Karpas-422 (cell line): ENCODE data around the gene LRRC45. TPM values are rescaled to one million over a fixed set of nuclear protein-coding genes. Genes with fewer than 3 reads are reported as not detected.

ENCODE experiments used
- DNase-seq: peaks from one replicate; pipeline ENCODE4 v3.0.0-alpha.2; 2015
- H2AFZ ChIP-seq: fragments of 200-600 bp; sonication (generic); 2 replicates; pipeline ENCODE4 v1.6.1; 2014; ENCODE audit warnings: antibody characterized with exemption, low read length, mixed read lengths
- H3K27ac ChIP-seq: fragments of 200-600 bp; sonication (generic); 2 replicates; pipeline ENCODE4 v1.5.1; 2014; ENCODE audit warnings: mild to moderate bottlenecking, low read length, moderate library complexity
- H3K27me3 ChIP-seq: fragments of 200-600 bp; sonication (generic); 2 replicates; pipeline ENCODE4 v1.6.1; 2014; ENCODE audit warnings: low read length, mixed read lengths
- H3K36me3 ChIP-seq: fragments of 200-600 bp; sonication (generic); 2 replicates; pipeline ENCODE4 v1.6.1; 2014; ENCODE audit warnings: low read length, mixed read lengths; ENCODE audit not compliant: insufficient read depth
- H3K4me1 ChIP-seq: fragments of 200-600 bp; sonication (generic); 2 replicates; pipeline ENCODE4 v1.6.1; 2014; ENCODE audit warnings: mild to moderate bottlenecking, low read length, mixed read lengths
- H3K4me2 ChIP-seq: fragments of 200-600 bp; sonication (generic); 2 replicates; pipeline ENCODE4 v1.6.1; 2014; ENCODE audit warnings: low read length, low read depth, mild to moderate bottlenecking; ENCODE audit not compliant: poor library complexity, severe bottlenecking
- H3K4me3 ChIP-seq: fragments of 200-600 bp; sonication (generic); 2 replicates; pipeline ENCODE4 v1.5.1; 2014; ENCODE audit warnings: mild to moderate bottlenecking, antibody characterized with exemption, low read length, mixed read lengths
- H3K79me2 ChIP-seq: fragments of 200-600 bp; sonication (generic); 2 replicates; pipeline ENCODE4 v1.6.1; 2014; ENCODE audit warnings: mild to moderate bottlenecking, low read length, mixed read lengths
- H3K9ac ChIP-seq: fragments of 200-600 bp; sonication (generic); 2 replicates; pipeline ENCODE4 v1.6.0; 2014; ENCODE audit warnings: low read length
- H3K9me2 ChIP-seq: fragments of 200-600 bp; sonication (generic), shearing (Covaris generic); replicated peaks from 2 replicates; pipeline ENCODE4 v1.6.0; 2014; ENCODE audit warnings: mild to moderate bottlenecking, low read length, moderate library complexity; ENCODE audit not compliant: insufficient read depth
- H3K9me3 ChIP-seq: fragments of 300-700, 200-600 bp; sonication (generic); 2 replicates; pipeline ENCODE4 v1.6.1; 2014; ENCODE audit warnings: low read length, mixed read lengths
- H4K20me1 ChIP-seq: fragments of 200-600 bp; sonication (generic); 2 replicates; pipeline ENCODE4 v1.6.1; 2014; ENCODE audit warnings: mild to moderate bottlenecking, antibody characterized with exemption, low read length, low read depth; ENCODE audit not compliant: insufficient read depth
- total RNA-seq: library from RNA; depleted of rRNA; stranded (reverse); fragments of >200 nt; shearing (Covaris generic); gene quantifications from 2 replicates; pipeline ENCODE4 v1.2.3, GENCODE V29; 2014; ENCODE audit warnings: low replicate concordance

The LRRC45 gene
- total RNA-seq, 1 experiment from 2014 or later = 13.3 TPM

DNA sequence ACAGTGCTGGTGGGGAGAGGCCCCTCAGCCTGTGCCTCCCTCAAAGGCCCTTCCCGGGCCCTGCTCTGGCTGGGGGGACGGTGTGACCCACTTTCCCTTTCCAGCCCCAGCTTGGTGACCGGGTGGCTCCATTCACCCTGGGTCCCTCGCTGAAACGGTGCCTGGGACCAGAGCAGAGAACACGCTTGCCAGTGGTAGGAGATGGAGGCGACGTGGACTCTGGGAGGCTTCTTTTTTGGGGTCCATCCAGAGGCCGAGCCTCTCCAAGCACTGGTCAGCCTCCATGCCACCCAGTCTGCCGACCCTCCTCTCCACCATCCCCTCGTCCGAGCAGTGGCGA lies 8.2 kb upstream of the LRRC45 start:
- no peaks in the 10 kb centered on the region for H3K4me1 ChIP-seq
- H3K9ac ChIP-seq = no peak overlapping the region

DNA sequence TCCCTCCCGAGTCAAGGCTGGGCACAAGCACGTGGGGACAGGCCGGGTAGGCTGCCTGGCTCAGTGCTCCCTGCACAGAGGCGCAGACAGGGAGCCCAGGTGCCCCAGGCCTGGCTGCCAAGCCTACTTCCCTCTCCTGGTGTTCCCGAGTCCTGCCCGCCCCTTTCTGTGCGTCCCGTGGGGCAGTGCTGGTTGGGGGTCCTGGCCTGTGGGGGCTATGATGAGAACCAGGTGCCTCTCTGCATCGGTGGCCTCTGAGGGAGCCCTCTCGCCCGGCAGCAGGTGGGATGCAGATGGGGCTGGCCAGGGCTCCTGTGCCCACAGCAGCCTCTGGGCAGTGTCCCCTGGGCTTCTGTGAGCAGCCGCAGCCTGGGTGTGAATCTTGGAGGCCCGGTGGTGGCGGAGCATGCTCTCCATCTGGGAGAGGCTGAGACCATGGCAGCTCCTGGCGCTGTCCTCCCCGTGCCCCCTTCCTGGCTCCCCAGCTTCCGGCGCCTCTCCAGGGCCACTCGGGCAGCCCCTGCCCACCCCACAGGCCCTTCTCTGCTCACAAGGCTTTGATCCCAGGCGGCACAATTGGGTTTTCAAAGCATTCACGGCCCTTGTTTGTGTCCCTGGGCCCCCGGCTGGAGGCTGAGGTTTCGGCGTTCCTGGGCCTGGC lies 7.7 kb upstream of the LRRC45 start:
- no peak overlapping the region for H3K9ac ChIP-seq
- no peak overlapping the region for H3K4me2 ChIP-seq

More for the DNA sequence above, 8.2 kb upstream of the LRRC45 start:
- Histone ChIP-seq H3K4me3 (no peak overlapping the region), H3K9me2 (no peaks in the 10 kb centered on the region), H3K9me3 (no peaks in the 10 kb centered on the region), H3K4me2 (no peak overlapping the region), H4K20me1 (peaks cover 3% of the 10 kb centered on the region; the same call in 1 of the 2 replicates), H3K27ac (no peak overlapping the region), H3K79me2 (no peaks in the 10 kb centered on the region), H2AFZ (no peak overlapping the region), H3K36me3 (no peaks in the 10 kb centered on the region), H3K27me3 (no peaks in the 10 kb centered on the region)
- no peak for DNase-seq

DNA sequence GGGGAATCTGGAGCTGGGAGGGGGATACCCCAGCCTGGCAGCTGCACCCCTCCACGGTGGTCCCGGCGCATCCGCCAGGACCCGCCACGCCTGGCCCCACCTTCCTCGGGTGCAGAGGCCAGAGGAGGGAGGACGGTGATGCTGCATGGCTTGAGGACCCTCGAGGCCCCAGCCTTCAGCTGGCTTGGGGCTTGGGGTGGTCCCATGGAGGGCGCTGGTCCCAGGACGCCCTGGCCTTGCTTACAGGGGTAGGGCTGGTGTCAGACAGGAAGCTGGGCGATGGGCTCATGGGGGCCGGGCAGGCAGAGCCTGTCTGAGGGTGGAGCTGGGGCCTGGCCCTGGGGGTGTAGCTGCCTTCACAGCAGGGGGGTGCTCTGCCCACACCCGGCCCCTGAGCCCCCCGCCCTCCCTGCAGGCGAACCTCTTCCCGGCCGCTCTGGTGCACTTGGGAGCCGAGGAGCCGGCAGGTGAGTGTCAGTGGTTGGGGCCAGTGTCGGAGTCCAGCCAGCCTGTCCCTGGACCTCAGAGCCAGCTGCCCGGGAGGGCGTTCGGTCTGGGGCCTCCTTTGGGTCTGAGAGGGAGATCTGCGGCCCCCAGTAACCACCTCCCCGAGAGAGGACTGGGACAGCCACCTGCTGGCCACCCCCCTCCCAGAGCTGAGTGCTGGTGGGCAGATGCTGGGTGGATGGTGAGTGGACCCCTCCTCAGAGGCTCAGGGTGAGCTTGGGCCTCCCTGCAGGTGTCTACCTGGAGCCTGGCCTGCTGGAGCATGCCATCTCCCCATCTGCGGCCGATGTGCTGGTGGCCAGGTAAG lies 6.8 kb upstream of the LRRC45 start:
- Histone ChIP-seq H3K27me3 (no peaks in the 10 kb centered on the region), H3K79me2 (peaks cover 1% of the 10 kb centered on the region), H3K4me2 (no peak overlapping the region), H3K9ac (no peak overlapping the region), H2AFZ (no peak overlapping the region), H3K4me1 (peaks cover 12% of the 10 kb centered on the region), H3K9me3 (no peaks in the 10 kb centered on the region), H3K4me3 (no peak overlapping the region), H3K9me2 (no peaks in the 10 kb centered on the region), H3K36me3 (no peaks in the 10 kb centered on the region), H4K20me1 (peaks cover 3% of the 10 kb centered on the region; the same call in 1 of the 2 replicates), H3K27ac (no peak overlapping the region)
- no peak for DNase-seq

More for the DNA sequence above, 7.7 kb upstream of the LRRC45 start:
- Histone ChIP-seq H4K20me1 (peaks cover 3% of the 10 kb centered on the region; the same call in 1 of the 2 replicates), H3K79me2 (no peaks in the 10 kb centered on the region), H3K9me2 (no peaks in the 10 kb centered on the region), H3K36me3 (no peaks in the 10 kb centered on the region), H3K4me3 (no peak overlapping the region), H3K27ac (no peak overlapping the region), H2AFZ (no peak overlapping the region), H3K9me3 (no peaks in the 10 kb centered on the region), H3K27me3 (no peaks in the 10 kb centered on the region), H3K4me1 (peaks cover 5% of the 10 kb centered on the region)
- DNase-seq = no peak

DNA sequence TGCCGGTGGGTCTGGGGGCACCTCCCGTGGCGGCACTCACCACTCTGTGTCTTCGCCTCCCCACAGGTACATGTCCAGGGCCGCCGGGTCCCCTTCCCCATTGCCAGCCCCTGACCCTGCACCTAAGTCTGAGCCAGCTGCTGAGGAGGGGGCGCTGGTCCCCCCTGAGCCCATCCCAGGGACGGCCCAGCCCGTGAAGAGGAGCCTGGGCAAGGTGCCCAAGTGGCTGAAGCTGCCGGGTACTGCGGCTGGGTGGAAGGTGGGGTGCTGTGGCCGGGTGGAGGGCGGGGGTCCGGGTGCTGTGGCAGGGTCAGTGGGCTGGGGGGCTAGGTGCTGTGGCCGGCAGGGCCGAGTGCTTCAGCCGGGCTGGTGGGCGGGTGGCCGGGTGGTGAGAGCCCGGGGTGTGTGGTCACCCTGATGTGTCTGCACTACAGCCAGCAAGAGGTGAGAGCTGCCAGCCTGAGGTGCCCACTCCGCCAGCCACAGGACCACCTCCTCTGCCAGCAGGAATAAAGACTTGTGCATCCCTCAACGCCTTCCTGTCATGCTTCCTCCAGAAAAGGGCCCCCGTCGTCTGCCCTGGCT lies 6.1 kb upstream of the LRRC45 start:
- H3K79me2 ChIP-seq = peaks cover 8% of the 10 kb centered on the region
- H3K4me1 ChIP-seq = peaks cover 19% of the 10 kb centered on the region
- H3K27ac ChIP-seq = no peak overlapping the region
- no peak overlapping the region for H3K4me2 ChIP-seq
- H3K36me3 ChIP-seq = no peaks in the 10 kb centered on the region
- DNase-seq = no peak
- no peaks in the 10 kb centered on the region for H3K9me3 ChIP-seq
- no peak overlapping the region for H2AFZ ChIP-seq
- no peak overlapping the region for H3K4me3 ChIP-seq
- no peaks in the 10 kb centered on the region for H3K9me2 ChIP-seq
- no peak overlapping the region for H3K9ac ChIP-seq
- no peaks in the 10 kb centered on the region for H3K27me3 ChIP-seq
- peaks cover 3% of the 10 kb centered on the region; the same call in 1 of the 2 replicates for H4K20me1 ChIP-seq

DNA sequence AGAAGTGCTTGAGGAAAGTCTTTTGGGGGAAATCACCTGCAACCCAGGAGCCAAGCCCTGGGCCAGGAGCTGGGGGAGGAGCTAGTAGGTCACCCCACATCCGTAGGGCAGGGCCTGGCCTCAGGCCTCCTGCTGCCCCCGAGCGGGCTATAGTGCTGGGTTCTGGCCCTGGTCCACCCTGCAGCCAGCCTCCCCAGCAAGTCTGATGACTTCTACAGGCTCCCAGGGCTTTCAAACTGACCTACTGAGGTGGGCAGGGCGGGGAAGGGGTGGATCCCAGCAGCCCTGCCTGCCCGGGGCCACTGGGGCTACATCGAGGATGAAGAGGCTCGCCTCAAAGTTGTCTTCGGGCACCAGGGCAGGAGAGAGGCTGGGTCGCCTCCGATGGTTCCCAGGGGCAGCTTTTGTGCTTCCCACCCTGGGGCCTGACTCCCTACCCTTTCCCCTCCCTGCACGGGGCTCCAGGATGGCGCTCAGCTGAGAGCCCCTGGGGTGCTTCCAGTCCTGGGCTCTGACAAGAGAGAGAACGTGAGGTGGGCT lies 5.4 kb upstream of the LRRC45 start:
- Histone ChIP-seq H3K4me1 (peaks cover 19% of the 10 kb centered on the region), H4K20me1 (peaks cover 3% of the 10 kb centered on the region; the same call in 1 of the 2 replicates), H3K79me2 (peaks cover 15% of the 10 kb centered on the region), H2AFZ (no peak overlapping the region), H3K9me2 (no peaks in the 10 kb centered on the region), H3K4me2 (no peak overlapping the region), H3K27me3 (no peaks in the 10 kb centered on the region), H3K9me3 (no peaks in the 10 kb centered on the region), H3K4me3 (no peak overlapping the region), H3K36me3 (no peaks in the 10 kb centered on the region), H3K9ac (no peak overlapping the region), H3K27ac (no peak overlapping the region)
- DNase-seq = no peak

DNA sequence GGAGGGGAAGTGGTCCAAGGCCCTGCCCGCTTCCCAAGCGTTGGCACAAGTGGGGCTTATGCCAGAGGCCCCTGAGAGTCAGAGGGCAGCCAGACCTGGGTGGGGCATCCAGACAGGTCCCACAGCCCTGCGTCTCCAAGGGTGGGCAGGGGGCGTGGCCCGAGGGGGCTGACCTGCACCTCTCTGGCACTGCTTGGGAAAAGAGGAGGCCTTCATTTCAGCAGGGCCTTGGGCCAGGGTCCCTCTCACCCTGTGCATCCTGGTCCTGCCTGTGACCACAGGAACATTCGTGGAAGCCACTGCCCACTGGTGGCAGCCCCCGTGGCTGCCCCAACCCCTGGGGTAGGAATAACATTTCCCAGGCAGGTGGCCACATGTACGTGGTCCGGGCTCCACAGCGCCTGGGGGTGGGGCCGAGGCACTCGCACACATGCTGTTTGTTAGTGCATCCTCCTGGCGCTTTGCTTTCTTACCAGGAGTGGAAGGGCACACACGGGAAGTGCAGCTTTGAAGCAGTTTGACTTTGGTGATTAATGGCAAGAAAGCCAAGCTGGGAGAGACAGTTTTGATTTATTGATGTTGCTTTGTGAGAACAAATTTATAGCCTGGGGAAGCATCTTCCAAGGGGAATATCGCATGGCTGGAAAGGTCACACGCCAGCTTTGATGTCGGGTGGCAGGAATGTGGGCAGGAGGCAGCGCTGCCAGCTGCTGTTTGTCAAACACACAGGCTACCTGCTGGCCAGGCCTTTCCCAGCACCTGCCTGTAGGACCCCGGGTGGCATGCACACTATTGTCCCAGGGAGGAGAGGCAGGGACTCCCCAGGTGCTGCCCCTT lies 4.7 kb upstream of the LRRC45 start:
- Histone ChIP-seq H3K27ac (no peak overlapping the region), H3K9ac (no peak overlapping the region), H3K4me2 (no peak overlapping the region), H3K79me2 (peaks cover 15% of the 10 kb centered on the region), H3K9me3 (no peaks in the 10 kb centered on the region), H4K20me1 (peaks cover 3% of the 10 kb centered on the region; the same call in 1 of the 2 replicates), H3K4me3 (no peak overlapping the region), H3K27me3 (no peaks in the 10 kb centered on the region), H3K9me2 (no peaks in the 10 kb centered on the region), H3K4me1 (peaks cover 19% of the 10 kb centered on the region), H3K36me3 (no peaks in the 10 kb centered on the region), H2AFZ (no peak overlapping the region)
- DNase-seq = no peak

DNA sequence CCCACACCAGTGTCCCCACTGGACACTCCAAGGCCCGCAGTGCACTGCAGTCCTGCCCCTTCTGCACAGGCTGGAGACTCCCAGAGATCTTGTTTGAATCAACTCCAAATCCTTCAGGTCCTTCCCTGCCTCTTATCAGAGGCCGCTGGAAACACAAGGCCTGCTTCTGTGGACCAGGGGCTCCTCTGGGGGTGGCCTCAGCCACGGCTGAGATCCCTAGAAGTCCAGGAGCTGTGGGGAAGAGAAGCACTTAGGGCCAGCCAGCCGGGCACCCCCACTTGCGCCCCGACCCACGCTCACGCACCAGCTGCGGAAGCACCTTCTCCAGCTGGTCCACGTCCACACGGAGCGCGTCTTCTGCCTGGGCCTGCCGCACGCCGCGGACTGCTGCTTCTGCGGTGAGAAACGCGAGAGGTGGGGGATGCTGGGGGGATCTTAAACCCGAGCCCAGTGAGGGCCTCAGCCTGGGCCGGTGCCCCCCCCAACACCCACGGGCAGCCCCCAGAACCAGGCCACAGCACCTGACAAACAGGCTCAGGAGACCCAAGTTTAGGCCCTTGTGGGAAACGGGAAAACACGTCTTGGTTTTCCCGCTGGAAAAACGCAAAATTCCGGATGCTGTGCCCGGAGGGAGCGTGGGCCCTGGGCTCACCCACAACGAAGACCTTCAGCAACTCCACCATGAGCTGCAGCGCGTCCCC lies 4.0 kb upstream of the LRRC45 start:
- no peak overlapping the region for H3K27ac ChIP-seq
- peaks cover 22% of the 10 kb centered on the region for H3K79me2 ChIP-seq
- peaks cover 3% of the 10 kb centered on the region; the same call in 1 of the 2 replicates for H4K20me1 ChIP-seq
- H3K9me3 ChIP-seq = no peaks in the 10 kb centered on the region
- no peaks in the 10 kb centered on the region for H3K27me3 ChIP-seq
- no peak overlapping the region for H3K4me3 ChIP-seq
- peaks cover 25% of the 10 kb centered on the region for H3K4me1 ChIP-seq
- H2AFZ ChIP-seq = no peak overlapping the region
- no peak overlapping the region for H3K9ac ChIP-seq
- H3K36me3 ChIP-seq = no peaks in the 10 kb centered on the region
- DNase-seq = no peak
- no peaks in the 10 kb centered on the region for H3K9me2 ChIP-seq
- no peak overlapping the region for H3K4me2 ChIP-seq
